LNCaP clone FGC (cell line): Measurements from ENCODE around the gene CAPNS1.
A peak's percentile ranks its signal among the peaks of the same experiment; 100 is the strongest.

Experiments used
- DNase-seq: peaks from one replicate; pipeline ENCODE4 v3.0.0-alpha.2; 2011; ENCODE audit warnings: low read depth
- H3K4me3 ChIP-seq: 2 replicates; pipeline ENCODE4 v1.5.1; 2011; ENCODE audit warnings: mild to moderate bottlenecking, low read depth, low read length, control low read depth
- TF ChIP-seq, protein P1 (sequence below): IDR thresholded peaks from 2 replicates; pipeline ENCODE4 v1.5.1; 2012; ENCODE audit warnings: mild to moderate bottlenecking; ENCODE audit not compliant: control insufficient read depth, insufficient read depth; ENCODE audit errors: extremely low read depth

CAPNS1 gene

DNA sequence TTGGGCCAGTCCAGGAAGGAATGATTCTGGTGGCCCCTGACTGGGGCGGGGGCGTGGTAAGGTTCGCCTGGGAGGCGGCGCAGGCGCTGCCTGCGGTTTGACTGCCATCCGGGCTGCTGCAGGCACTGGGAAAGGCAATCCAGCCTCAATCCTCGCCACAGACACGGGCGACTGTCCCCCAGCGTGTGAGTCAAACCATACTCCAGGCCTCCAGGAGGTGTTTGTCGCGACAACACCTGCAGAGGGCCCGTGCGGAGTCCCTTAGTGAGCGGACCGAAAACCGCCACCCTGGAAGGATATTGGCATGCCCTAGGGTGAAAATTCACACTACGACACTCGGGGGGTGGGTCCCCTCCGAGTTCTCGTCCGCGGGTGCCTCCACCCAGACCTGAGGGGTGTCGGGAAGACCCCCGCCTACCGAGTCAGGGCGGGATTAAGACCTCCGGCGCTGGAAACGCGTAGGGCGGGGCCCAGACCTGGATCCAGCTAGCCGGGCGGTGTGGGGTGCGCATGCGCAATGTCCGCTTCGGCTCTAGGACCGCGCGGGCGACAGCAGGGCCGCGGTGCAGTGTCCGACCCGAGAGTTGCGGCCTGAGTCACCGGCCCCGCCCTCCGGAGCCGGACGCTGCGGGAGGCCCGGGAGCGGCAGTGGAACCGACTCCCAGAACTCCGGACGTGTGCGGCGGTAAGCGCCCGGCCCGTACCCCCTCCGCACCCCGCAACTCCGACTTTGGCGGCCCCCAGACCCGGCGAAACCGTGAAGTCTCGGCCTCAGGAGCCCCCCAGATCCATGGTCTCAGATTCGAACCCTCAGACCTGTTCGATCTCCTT, at the start of gene CAPNS1:
Gene CAPNS1, plus strand, starts transcription at position 594 of the 831 bp plus-strand sequence. CDS start 946 bp downstream, outside the sequence.
- peak; percentile 82 for DNase-seq
- TF ChIP-seq, protein P1, sequence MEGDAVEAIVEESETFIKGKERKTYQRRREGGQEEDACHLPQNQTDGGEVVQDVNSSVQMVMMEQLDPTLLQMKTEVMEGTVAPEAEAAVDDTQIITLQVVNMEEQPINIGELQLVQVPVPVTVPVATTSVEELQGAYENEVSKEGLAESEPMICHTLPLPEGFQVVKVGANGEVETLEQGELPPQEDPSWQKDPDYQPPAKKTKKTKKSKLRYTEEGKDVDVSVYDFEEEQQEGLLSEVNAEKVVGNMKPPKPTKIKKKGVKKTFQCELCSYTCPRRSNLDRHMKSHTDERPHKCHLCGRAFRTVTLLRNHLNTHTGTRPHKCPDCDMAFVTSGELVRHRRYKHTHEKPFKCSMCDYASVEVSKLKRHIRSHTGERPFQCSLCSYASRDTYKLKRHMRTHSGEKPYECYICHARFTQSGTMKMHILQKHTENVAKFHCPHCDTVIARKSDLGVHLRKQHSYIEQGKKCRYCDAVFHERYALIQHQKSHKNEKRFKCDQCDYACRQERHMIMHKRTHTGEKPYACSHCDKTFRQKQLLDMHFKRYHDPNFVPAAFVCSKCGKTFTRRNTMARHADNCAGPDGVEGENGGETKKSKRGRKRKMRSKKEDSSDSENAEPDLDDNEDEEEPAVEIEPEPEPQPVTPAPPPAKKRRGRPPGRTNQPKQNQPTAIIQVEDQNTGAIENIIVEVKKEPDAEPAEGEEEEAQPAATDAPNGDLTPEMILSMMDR, result no peak
- H3K4me3 ChIP-seq, result peak within 1 kb of the TSS; percentile 90

DNA sequence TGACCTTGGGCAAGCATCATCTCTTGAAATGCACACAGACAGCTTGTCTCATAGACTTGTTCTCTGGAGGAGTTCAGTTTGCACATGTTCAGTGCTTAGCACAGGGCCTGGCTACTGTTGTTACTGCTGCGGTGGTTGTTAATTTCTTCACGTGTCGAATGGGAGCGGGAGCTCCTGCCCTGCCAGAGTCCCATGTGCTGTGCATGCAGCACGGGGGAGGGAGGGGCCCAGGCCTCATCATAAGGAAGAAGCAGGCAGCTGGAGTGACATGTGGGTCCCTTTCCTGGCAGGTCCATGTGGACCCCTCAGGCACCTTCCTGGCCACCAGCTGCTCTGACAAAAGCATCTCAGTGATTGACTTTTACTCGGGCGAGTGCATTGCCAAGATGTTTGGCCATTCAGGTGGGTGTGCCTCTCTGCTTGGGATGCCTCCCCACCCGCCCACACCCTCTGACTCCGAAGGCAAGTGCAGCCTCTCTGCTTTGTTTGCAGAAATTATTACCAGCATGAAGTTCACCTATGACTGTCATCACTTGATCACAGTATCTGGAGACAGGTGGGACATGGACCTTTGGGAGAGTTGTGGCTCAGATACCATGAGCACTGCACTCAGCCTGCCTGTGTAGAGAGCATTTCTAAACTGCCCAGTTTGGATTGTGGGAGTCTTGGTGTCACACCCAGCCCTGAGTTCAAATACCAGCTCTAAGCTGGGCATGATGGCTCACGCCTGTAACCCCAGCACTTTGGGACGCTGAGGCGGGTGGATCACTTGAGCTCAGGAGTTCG, 48.8 kb upstream of the CAPNS1 start:
- DNase-seq, result no peak
- no peak overlapping the region for H3K4me3 ChIP-seq

DNA sequence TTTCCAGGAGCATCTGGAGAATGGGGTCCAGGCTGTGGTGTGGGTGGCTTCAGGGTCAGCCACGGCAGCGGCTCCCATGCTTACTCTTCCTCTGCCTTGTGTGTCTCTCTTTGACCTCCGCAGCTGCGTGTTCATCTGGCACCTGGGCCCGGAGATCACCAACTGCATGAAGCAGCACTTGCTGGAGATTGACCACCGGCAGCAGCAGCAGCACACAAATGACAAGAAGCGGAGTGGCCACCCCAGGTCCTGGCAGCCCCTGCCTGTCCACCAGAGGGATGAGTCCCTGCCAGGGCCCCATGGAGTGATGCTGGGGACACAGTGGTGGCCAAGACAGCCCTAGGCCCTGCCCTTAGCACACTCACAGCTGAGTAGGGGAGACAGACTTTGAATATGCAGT, 47.3 kb upstream of the CAPNS1 start:
- TF ChIP-seq, protein P1, result no peak
- no peak overlapping the region for H3K4me3 ChIP-seq
- no peak for DNase-seq

More for the DNA sequence above, 48.8 kb upstream of the CAPNS1 start:
- TF ChIP-seq, protein P1, result no peak

DNA sequence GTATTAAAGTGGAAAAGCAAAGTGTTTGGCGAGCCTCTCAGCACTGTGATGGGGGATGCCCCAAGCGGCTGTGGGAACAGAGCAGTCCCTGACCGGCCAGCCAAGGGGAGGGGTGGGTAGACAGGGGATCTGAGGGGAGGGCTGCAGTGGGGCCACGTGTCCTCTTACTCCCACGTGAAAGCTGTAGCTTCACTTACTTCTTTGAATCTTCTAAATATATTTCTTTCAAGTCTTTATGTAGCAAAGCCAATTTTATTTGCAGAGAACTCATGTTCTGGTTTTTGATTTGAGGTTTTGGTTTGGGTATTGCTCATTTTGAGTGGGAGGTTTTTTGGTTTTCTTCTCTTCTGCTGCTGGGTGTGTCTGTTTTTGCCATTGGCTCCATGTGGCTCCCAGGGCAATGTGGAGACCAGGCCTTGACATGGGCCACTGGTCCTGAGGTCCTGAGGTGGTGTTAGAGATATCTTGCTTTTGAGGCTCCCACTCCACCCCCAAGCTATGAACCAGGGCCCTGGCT, 46.7 kb upstream of the CAPNS1 start:
- no peak for DNase-seq
- TF ChIP-seq, protein P1, result no peak

DNA sequence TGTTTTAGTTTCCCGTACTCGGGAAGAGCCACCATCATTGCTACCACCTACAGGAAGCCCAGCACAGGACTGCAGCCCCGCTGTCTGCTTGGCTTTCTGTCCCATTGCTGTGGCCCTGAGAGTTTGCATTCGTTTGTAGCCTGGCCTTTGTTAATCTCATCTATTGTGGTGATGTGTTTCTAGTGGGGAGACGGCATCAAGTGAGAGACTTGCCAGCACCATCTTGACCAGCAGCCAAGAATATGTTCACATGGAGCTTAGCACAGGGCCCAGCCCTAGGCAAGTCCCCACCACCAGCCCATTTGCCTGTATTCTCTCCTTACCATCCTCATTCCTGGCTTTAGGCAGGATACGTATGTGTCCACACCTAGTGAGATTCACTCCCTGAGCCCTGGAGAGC, 46.2 kb upstream of the CAPNS1 start:
- no peak overlapping the region for H3K4me3 ChIP-seq
- TF ChIP-seq, protein P1, result no peak
- no peak for DNase-seq

More for the DNA sequence above, 46.7 kb upstream of the CAPNS1 start:
- H3K4me3 ChIP-seq, result no peak overlapping the region

DNA sequence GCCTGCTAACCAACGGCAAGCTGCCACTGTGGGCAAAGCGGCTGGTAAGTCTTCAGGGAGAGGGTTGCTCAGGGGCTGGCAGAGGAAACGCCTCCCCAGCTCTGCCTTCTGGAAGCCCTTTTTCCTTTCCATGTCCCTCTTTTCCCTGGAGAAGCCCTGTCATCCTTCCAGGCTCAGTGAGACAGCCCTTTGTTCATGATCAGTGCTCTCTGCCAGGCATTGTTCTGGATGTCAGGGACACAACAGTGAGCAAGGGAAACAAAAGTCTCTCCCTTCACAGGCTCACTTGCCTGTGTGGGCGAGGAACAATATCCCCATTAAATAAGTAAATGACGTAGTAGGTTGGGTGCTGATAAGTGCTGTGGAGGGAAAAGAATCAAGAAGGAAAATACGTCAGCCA, 42.8 kb upstream of the CAPNS1 start:
- TF ChIP-seq, protein P1, result no peak
- DNase-seq, result no peak
- H3K4me3 ChIP-seq, result no peak overlapping the region
